ENCODE results near the gene PSMB8. TPM values are rescaled to one million over a fixed set of nuclear protein-coding genes. Genes with fewer than 3 reads are reported as not detected.
A peak's percentile ranks its signal among the peaks of the same experiment; 100 is the strongest.
"Not testable (repeated sequence)": the region's sequence is repeated elsewhere in the genome, so short reads cannot be mapped to it uniquely, and the experiment has no call there.

The PSMB8 gene
- total RNA-seq, 1 donor from 2014 or later: 19.6 TPM

GRCh38 chr6:32815996-32816395 is 27.9 kb downstream of the PSMB8 start:
- intact Hi-C loops (cut with DNase I): no loop called here
- ATAC-seq (no peak), DNase-seq (ENCODE audit: missing footprints) (no peak)

GRCh38 chr6:32815115-32815514 is 28.7 kb downstream of the PSMB8 start:
- intact Hi-C loops (cut with DNase I): no loop called here
- peak; percentile 39 for ATAC-seq

DNA sequence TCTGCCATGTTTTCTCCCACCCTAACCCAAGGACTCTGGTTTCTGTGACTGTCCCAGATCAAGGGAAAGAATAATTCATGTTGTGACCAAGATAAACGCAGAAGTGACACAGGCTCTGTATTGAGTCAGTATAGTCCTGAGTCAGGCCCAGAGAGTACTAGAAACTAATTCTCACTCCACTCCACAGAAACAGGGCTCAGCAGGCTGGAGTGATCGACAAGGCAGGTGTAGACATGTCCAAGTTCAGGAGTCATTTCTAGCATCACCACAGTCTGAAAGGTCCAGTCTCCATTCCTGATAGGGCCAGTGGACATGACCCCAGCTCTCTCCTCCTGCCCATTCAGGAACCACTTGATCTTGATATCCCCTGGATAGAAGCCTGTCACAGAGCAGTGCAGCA is 29.7 kb downstream of the PSMB8 start:
- DNase-seq (ENCODE audit: missing footprints) (no peak), ATAC-seq (no peak)
- intact Hi-C loops (cut with DNase I): no loop called here

More at GRCh38 chr6:32815115-32815514, 28.7 kb downstream of the PSMB8 start:
- no peak for DNase-seq (ENCODE audit: missing footprints)

- intact Hi-C loops (cut with DNase I): no loop called here
- DNase-seq (ENCODE audit: missing footprints): no peak
- no peak for ATAC-seq
These were observed 34.7 kb downstream of the PSMB8 start for GRCh38 chr6:32809171-32809570.

GRCh38 chr6:32807020-32807580 is 36.7 kb downstream of the PSMB8 start:
- intact Hi-C loops (cut with DNase I): no loop called here
- no peak for ATAC-seq
- no peak for DNase-seq (ENCODE audit: missing footprints)

DNA sequence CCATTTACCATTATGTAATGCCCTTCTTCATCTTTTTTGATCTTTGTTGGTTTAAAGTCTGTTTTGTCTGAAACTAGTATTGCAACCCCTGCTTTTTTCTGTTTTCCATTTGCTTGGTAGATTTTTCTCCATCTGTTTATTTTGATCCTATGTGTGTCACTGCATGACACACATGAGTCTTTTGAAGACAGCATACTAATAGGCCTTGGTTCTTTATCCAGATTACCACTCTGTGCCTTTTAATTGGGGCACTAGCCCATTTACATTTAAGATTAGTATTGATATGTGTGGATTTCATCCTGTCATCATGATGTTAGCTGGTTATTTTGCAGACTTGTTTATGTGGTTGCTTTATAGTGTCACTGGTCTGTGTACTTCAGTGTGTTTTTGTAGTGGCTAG is 38.4 kb downstream of the PSMB8 start:
- intact Hi-C loops (cut with DNase I); DNase-seq (ENCODE audit: missing footprints); ATAC-seq: not testable (repeated sequence)

DNA sequence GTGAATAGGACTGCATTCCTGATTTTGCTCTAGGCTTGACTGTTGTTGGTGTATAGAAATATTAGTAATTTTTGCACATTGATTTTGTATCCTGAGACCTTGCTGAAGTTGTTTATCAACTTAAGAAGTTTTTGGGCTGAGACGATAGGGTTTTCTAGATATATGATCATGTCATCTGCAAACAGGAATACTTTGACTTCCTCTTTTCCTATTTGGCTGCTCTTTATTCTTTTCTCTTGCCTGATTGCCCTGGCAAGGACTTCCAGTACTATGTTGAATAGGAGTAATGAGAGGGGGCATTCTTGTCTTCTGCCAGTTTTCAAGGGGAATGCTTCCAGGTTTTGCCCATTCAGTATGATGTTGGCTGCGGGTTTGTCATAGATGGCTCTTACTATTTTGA is 40.4 kb downstream of the PSMB8 start:
- no peak for ATAC-seq
- intact Hi-C loops (cut with DNase I): no loop called here
- no peak for DNase-seq (ENCODE audit: missing footprints)

DNA sequence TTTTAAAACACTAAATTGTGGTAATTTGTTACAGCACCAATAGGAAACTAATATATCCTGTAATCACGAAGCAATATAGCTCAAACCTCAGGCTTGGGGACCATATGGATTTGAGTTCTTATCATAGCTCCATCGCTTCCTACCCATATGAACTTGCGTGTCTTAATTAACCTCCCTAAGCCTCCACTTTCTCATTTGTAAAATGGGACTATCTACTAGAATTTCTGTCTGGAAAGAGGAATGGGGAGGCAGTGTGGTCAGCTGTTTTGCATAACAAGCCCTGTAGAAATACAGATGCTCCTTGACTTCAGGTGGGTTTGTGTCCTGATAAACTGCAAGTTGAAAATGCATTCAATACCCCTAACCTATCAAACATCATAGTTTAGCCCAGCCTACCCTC is 44.1 kb downstream of the PSMB8 start:
- intact Hi-C loops (cut with DNase I): no loop called here
- DNase-seq (ENCODE audit: missing footprints) (no peak), ATAC-seq (no peak)

GRCh38 chr6:32799168-32799567 is 44.7 kb downstream of the PSMB8 start:
- intact Hi-C loops (cut with DNase I): no loop called here
- DNase-seq (ENCODE audit: missing footprints) (no peak), ATAC-seq (no peak)

DNA sequence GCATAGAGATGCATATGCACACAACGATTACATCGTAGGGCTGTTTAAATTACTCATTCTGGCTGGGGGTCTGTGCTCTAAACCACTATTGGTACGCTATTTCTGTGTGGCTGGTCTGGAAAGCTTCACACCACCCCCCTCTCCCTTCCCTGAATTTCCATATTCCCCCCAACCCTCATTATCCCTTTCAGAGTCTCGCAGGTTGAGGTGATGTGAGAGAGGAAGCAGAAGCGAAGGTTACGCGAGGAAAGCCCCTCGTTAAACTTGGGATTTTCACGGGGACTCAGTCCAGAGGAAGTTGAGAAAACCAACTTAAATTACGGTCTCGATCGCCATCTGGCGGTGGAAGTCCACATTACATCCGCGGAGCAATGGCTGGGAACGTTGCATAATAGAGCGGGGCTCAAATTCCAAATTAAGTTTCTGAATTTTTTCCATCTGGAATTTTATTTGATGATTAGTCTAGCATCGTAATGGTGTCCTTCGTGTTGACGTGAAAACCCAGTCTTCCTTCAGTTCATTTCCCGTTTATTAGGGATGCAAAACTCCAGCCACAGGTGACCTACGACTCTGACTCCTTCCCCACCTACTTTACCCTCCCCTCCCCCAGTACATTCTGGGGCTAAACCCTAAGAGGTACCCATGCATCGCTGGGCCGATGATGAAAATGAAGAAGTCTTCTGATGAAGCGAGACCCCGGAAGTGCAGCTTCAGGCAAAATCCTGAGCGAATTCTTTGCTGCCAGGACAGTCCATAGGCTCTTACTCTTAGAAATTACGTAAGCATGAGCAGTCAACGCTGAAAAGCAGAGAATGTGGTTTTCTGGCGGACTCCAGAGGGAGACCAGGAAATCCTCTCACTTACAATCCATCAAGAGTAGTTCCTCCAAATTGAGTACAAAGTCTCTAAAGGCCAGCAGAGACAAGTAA is 46.7 kb downstream of the PSMB8 start:
- intact Hi-C loops (cut with DNase I): loop anchor here (2.0 kb wide), 1 partner anchor 384 kb away; no protein-coding TSS in a partner anchor
- DNase-seq (ENCODE audit: missing footprints) (peak; percentile 85), ATAC-seq (peak; percentile 67)

DNA sequence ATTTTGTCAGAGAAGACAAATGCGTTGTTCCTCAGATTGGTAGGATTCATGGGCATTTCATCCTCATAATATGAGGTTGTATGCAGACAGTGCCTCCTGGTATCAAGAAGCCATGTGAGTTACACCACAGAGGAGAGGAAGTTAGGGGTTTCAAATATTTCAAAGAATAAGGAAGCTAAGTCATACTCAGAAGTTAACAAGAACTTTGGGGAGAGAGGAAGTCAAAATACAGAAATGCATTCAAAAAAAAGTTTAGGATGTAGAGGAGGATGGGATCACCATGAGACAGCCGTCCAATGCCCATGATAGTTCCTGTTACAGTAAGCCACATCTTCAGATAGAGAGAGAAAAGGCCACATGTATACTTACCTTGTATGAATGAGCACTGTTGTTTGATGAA is 49.3 kb downstream of the PSMB8 start:
- no peak for ATAC-seq
- intact Hi-C loops (cut with DNase I): no loop called here
- DNase-seq (ENCODE audit: missing footprints): no peak

DNA sequence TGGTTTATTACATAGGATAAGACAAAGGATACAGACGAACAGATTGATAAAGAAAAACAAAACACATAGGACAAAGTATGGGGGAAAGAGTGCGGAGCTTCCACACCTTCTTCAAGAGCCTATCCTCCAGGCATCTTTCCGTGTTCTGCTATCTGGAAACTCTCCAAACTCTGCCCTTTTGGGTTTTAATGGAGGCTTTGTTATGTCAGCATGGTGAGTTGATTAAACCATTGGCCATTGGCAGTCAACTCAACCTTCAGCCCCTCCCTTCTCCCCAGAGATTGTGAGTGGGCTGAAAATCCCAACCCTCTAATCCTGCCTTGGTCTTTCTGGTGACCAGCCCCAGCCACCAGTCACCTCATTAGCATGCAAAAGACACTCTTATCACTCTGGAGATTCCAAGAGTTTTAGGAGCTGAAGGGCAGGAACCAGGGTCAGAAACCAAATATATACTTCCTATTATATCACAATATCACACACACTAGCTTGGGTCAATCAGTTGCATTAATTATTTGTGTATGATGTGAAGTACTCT is 50.9 kb downstream of the PSMB8 start:
- intact Hi-C loops (cut with DNase I): no loop called here
- ATAC-seq (no peak), DNase-seq (ENCODE audit: missing footprints) (no peak)

Other genes with a start within 250 kb of the PSMB8 start
- 5.3 TPM for gene HLA-DQA1, start 206.6 kb downstream of the PSMB8 start, total RNA-seq
- 3.9 TPM for gene HLA-DQB1, start 177.4 kb downstream of the PSMB8 start, total RNA-seq
- 2.7 TPM for gene HLA-DQA2, start 102.7 kb downstream of the PSMB8 start, total RNA-seq
- gene HLA-DQB2, start 80.5 kb downstream of the PSMB8 start, total RNA-seq: 3.1 TPM
- gene HLA-DOB, start 27.0 kb downstream of the PSMB8 start, total RNA-seq: not detected
- gene TAP2, start 5.3 kb downstream of the PSMB8 start, total RNA-seq: 19.3 TPM
- 19.1 TPM for gene TAP1, start 9.7 kb upstream of the PSMB8 start, total RNA-seq
- 13.4 TPM for gene PSMB9, start 10.1 kb upstream of the PSMB8 start, total RNA-seq
- 8.8 TPM for gene HLA-DMB, start 97.0 kb upstream of the PSMB8 start, total RNA-seq
- 19.7 TPM for gene HLA-DMA, start 109.0 kb upstream of the PSMB8 start, total RNA-seq
- 64.1 TPM for gene BRD2, start 124.5 kb upstream of the PSMB8 start, total RNA-seq
- gene HLA-DOA, start 165.5 kb upstream of the PSMB8 start, total RNA-seq: 1.5 TPM
- gene HLA-DPA1, start 229.6 kb upstream of the PSMB8 start, total RNA-seq: 42.8 TPM
- 38.4 TPM for gene HLA-DPB1, start 231.9 kb upstream of the PSMB8 start, total RNA-seq